ENCODE measurements around the gene DHX34.

DNA sequence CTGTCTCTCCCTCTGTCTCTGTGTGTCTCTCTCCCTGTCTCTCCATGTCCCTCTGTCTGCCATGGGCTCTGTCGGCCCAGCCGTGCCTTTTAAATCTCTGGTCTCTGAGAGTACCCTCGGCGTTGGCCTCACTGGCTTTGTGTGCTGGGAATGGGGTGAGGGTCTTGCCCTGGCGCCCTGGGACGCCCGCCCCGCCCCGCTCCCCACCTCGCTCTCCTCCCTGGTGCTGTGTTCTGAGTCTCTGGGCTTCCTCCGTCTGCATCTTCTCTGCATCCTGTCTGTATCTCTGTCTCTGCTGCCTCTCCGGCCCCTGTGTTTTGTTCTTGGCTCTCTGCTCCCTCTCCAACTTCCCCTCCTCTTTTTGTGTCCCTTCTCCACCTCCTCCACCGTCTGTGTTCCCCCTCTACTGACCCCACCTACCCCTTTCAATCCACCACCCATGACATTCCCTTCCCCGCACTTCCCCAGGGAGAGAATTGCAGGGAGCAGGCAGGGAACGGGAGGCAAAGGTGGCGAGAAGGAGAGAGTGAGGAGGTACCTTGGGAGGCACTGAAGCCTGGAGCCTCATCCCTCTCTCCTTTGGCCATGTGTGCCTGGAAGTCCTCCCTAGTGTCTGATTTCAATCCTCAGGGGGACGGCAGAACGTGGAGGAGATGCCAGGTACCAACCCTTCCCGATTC lies 74.2 kb downstream of the DHX34 start:
- TF ChIP-seq, protein P1, sequence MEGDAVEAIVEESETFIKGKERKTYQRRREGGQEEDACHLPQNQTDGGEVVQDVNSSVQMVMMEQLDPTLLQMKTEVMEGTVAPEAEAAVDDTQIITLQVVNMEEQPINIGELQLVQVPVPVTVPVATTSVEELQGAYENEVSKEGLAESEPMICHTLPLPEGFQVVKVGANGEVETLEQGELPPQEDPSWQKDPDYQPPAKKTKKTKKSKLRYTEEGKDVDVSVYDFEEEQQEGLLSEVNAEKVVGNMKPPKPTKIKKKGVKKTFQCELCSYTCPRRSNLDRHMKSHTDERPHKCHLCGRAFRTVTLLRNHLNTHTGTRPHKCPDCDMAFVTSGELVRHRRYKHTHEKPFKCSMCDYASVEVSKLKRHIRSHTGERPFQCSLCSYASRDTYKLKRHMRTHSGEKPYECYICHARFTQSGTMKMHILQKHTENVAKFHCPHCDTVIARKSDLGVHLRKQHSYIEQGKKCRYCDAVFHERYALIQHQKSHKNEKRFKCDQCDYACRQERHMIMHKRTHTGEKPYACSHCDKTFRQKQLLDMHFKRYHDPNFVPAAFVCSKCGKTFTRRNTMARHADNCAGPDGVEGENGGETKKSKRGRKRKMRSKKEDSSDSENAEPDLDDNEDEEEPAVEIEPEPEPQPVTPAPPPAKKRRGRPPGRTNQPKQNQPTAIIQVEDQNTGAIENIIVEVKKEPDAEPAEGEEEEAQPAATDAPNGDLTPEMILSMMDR (IDR thresholded peaks at IDR 0.05) = no peak
- TF ChIP-seq POLR2A (IDR thresholded peaks at IDR 0.05) = no peak

All from ovary (tissue), 3 donors.